A549 (cell line): ENCODE measurements around the gene ZNF346.

Experiments used
- CHD4 ChIP-seq: fragments of 200-600 bp; sonication (generic); IDR thresholded peaks from 2 replicates; pipeline ENCODE4 v1.6.1; 2016; ENCODE audit warnings: antibody characterized with exemption, mild to moderate bottlenecking, borderline replicate concordance
- CTCF ChIP-seq: fragments of >200 bp; sonication (Bioruptor Twin); formaldehyde crosslinking; IDR thresholded peaks from 3 replicates; pipeline ENCODE4 v1.5.1; 2016
- HDAC2 ChIP-seq: fragments of 200-600 bp; sonication (generic); IDR thresholded peaks from 2 replicates; pipeline ENCODE4 v1.6.1; 2016
- HOXB5 ChIP-seq: fragments of 250-450 bp; sonication (Bioruptor Pico); IDR thresholded peaks from 2 replicates; pipeline ENCODE4 v1.5.0; 2020; ENCODE audit warnings: mild to moderate bottlenecking, moderate library complexity
- JUN ChIP-seq, 2 experiments: fragments of >200 bp; sonication (Bioruptor Twin); formaldehyde crosslinking; IDR thresholded peaks; 2 replicates in 1 of 2; 3 replicates in 1 of 2; pipeline ENCODE4 v1.6.1; 2016 to 2017
- KDM5A ChIP-seq: fragments of 200-600 bp; sonication (generic); IDR thresholded peaks from 2 replicates; pipeline ENCODE4 v1.6.1; 2016; ENCODE audit warnings: antibody characterized with exemption, mild to moderate bottlenecking
- MAZ ChIP-seq: fragments of 150-350 bp; IDR thresholded peaks from 2 replicates; pipeline ENCODE4 v1.6.1; 2014; ENCODE audit warnings: antibody characterized with exemption, low read depth, low read length, borderline replicate concordance
- POLR2A ChIP-seq: IDR thresholded peaks from 2 replicates; pipeline ENCODE4 v1.6.1; 2012; ENCODE audit warnings: mild to moderate bottlenecking, low read length
- SREBF2 ChIP-seq: fragments of 450-650 bp; IDR thresholded peaks from 2 replicates; pipeline ENCODE4 v1.6.1; 2014; ENCODE audit warnings: mild to moderate bottlenecking, moderate library complexity
- USF2 ChIP-seq: fragments of 450-650 bp; IDR thresholded peaks from 2 replicates; pipeline ENCODE4 v1.6.1; 2014; ENCODE audit warnings: antibody characterized with exemption

- TF ChIP-seq POLR2A (no peak), CHD4 (no peak), CTCF (no peak), KDM5A (no peak), USF2 (no peak), HOXB5 (CRISPR knock-in tag) (no peak), SREBF2 (no peak), MAZ (no peak), HDAC2 (no peak), JUN (IDR thresholded peaks at IDR 0.05) (no peak)
These were observed 45.0 kb downstream of the ZNF346 start for GRCh38 chr5:177067503-177067902.
